Measurements from ENCODE around the gene TRAK1. TPM values are rescaled to one million over a fixed set of nuclear protein-coding genes. Genes with fewer than 3 reads are reported as not detected.
A peak's percentile ranks its signal among the peaks of the same experiment; 100 is the strongest.

TRAK1 gene
- total and polyA plus RNA-seq, 2 of the 4 experiments (the other 2 are of a cell fraction) = 25.6 to 28.1 TPM

DNA sequence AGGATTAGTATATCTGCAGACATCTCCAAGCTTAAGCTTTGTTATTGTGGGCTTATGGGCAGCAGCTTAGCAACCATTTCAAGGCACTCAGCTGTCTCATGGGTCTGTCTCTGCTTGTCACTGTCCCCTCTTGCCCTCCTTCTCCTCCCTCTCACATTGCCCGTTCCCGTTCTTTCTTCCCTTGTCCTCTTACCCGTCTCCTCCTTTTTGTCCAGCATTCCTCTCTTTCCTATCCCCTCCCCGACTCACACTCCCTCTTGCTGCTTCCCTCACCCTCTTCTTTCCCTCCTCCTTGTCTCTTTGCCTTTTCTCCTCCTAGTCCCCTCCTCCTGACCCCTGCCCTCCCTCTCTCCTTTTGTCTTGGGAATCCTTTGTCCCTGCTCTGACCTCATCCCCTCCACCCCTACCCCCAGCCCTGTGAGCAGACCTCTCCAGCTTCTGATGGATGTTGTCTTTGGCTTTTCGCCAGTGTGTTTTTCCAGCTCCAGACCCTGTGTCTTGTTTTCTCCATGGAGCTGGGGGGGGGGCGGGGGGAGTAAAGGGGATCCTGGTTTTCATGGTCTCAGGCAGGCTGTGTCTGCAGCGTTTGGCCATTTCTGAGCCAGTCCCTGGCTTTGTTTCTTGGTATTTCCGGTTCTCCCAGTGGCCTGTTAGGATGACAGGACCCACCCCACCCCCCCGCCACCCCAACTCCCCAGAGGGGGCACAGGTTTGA, 47.9 kb upstream of the TRAK1 start:
- dilution Hi-C loops (cut with HindIII; ENCODE audit: low sequenced_read_pairs, unreplicated experiment) (no loop called here), intact Hi-C loops (cut with micrococcal nuclease) (no loop called here), in situ Hi-C loops (cut with MboI; ENCODE audit: low sequenced_read_pairs) (no loop called here)
- Histone ChIP-seq H3K79me1 (ENCODE audit: low read depth in 1 of 2, low read length in 2 of 2) (peaks cover 20 to 63% of the 10 kb centered on the region in 2 experiments), H2BK5ac (ENCODE audit: low read depth, low read length, poor library complexity, severe bottlenecking) (peak overlapping the region; percentile 71), H3K9ac (ENCODE audit: low read depth, low read length) (peak overlapping the region; percentile 58), H3K14ac (replicated peaks; ENCODE audit: low read depth, low read length) (peak overlapping the region; percentile 88), H3K4me3 (ENCODE audit: insufficient read depth, low read depth, low read length) (no peak overlapping the region), H3K9me3 (ENCODE audit: control insufficient read depth, insufficient read depth, low read length) (no peaks in the 10 kb centered on the region), H3K36me3 (ENCODE audit: control insufficient read depth, insufficient read depth, low read length) (no peaks in the 10 kb centered on the region), H2AK5ac (ENCODE audit: low read depth, low read length) (peak overlapping the region; percentile 95), H2BK15ac (ENCODE audit: low read depth, low read length) (peak overlapping the region; percentile 18; the same call in 2 of the 3 replicates), H4K20me1 (ENCODE audit: insufficient read depth, low read length) (0 out of 2 replicates have a peak, but pooled peaks cover 5% of the 10 kb centered on the region), H3K4me2 (ENCODE audit: low read depth, low read length) (peak overlapping the region; percentile 74), H4K5ac (ENCODE audit: low read depth, low read length) (peak overlapping the region; percentile 98), H2AK9ac (replicated peaks; ENCODE audit: low read depth, low read length, poor library complexity) (peak overlapping the region; percentile 75), H2AFZ (replicated peaks; ENCODE audit: low read length, poor library complexity) (peak overlapping the region; percentile 73), H3K4ac (ENCODE audit: low read depth, low read length) (peak overlapping the region; percentile 86), H3K9me1 (ENCODE audit: insufficient read depth, low read length) (peaks cover 16% of the 10 kb centered on the region), H3K56ac (ENCODE audit: extremely low read depth, insufficient read depth, low read length) (0 out of 2 replicates have a peak overlapping the region, but pooled peaks have one; percentile 39), H3K23ac (ENCODE audit: low read depth, low read length) (peak overlapping the region; percentile 95), H2BK120ac (ENCODE audit: low read depth, low read length) (peak overlapping the region; percentile 87), H3K27ac (ENCODE audit: insufficient read depth, low read length) (peak overlapping the region; percentile 68; the same call in 1 of the 2 replicates), H4K91ac (ENCODE audit: insufficient read depth, low read depth, low read length) (peak overlapping the region; percentile 87), H4K8ac (ENCODE audit: low read depth in 2 of 2, low read length in 2 of 2) (peak overlapping the region; percentile 60 to 91), H2BK20ac (ENCODE audit: low read depth, low read length) (peak overlapping the region; percentile 86), H3K4me1 (ENCODE audit: control insufficient read depth, insufficient read depth, low read length) (peaks cover 15% of the 10 kb centered on the region), H3K27me3 (ENCODE audit: control insufficient read depth, insufficient read depth, low read length) (no peaks in the 10 kb centered on the region), H3K18ac (ENCODE audit: low read depth, low read length) (peak overlapping the region; percentile 98)
- no TSS peak for BruUV-seq (replicated peaks)
- CTCF ChIA-PET = no interaction called here
- DNase-seq = peak; percentile 49
- POLR2A ChIA-PET (ENCODE audit: unreplicated experiment) = no interaction called here
- 0% methylated on average over 1 of the region's 9 CpGs; no CpG with 5 or more reads in 1 of the 2 experiments for WGBS, 2 experiments (ENCODE audit: extremely low coverage in 2 of 2, insufficient read length in 1 of 2)
- ATAC-seq (ENCODE audit: low read depth) = peak; percentile 45
- TF ChIP-seq, protein P1, sequence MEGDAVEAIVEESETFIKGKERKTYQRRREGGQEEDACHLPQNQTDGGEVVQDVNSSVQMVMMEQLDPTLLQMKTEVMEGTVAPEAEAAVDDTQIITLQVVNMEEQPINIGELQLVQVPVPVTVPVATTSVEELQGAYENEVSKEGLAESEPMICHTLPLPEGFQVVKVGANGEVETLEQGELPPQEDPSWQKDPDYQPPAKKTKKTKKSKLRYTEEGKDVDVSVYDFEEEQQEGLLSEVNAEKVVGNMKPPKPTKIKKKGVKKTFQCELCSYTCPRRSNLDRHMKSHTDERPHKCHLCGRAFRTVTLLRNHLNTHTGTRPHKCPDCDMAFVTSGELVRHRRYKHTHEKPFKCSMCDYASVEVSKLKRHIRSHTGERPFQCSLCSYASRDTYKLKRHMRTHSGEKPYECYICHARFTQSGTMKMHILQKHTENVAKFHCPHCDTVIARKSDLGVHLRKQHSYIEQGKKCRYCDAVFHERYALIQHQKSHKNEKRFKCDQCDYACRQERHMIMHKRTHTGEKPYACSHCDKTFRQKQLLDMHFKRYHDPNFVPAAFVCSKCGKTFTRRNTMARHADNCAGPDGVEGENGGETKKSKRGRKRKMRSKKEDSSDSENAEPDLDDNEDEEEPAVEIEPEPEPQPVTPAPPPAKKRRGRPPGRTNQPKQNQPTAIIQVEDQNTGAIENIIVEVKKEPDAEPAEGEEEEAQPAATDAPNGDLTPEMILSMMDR (conservative IDR thresholded peaks at IDR 0.05; ENCODE audit: low read depth, low read length) = no peak
- no peak for TF ChIP-seq RFX5 (IDR thresholded peaks at IDR 0.05; ENCODE audit: low read depth, low read length)
- TF ChIP-seq MXI1 (IDR thresholded peaks at IDR 0.05; ENCODE audit: borderline replicate concordance, low read depth, low read length) = no peak
- TF ChIP-seq RAD21 (IDR thresholded peaks at IDR 0.05; ENCODE audit: low read length) = no peak
- no peak for TF ChIP-seq POLR2A (IDR thresholded peaks at IDR 0.05; ENCODE audit: low read depth, low read length)
- no peak for TF ChIP-seq NFE2L2 (IDR thresholded peaks at IDR 0.05; ENCODE audit: low read depth, low read length)
- TF ChIP-seq RCOR1 (IDR thresholded peaks at IDR 0.05; ENCODE audit: insufficient replicate concordance, low read length) = no peak
- no peak for TF ChIP-seq BHLHE40 (IDR thresholded peaks at IDR 0.05; ENCODE audit: low read depth, low read length)
- TF ChIP-seq MAFK (IDR thresholded peaks at IDR 0.05; ENCODE audit: low read depth, low read length) = no peak
- TF ChIP-seq, protein P2, sequence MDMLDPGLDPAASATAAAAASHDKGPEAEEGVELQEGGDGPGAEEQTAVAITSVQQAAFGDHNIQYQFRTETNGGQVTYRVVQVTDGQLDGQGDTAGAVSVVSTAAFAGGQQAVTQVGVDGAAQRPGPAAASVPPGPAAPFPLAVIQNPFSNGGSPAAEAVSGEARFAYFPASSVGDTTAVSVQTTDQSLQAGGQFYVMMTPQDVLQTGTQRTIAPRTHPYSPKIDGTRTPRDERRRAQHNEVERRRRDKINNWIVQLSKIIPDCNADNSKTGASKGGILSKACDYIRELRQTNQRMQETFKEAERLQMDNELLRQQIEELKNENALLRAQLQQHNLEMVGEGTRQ (IDR thresholded peaks at IDR 0.05; ENCODE audit: low read depth, low read length) = no peak
- no peak for TF ChIP-seq FOS (IDR thresholded peaks at IDR 0.05; ENCODE audit: low read depth, low read length)
- no peak for TF ChIP-seq MAZ (IDR thresholded peaks at IDR 0.05; ENCODE audit: borderline replicate concordance, low read depth, low read length)
- TF ChIP-seq CEBPB (IDR thresholded peaks at IDR 0.05; ENCODE audit: low read depth, low read length) = no peak
- no peak for TF ChIP-seq SMC3 (IDR thresholded peaks at IDR 0.05; ENCODE audit: low read depth, low read length)
- TF ChIP-seq, protein P3, sequence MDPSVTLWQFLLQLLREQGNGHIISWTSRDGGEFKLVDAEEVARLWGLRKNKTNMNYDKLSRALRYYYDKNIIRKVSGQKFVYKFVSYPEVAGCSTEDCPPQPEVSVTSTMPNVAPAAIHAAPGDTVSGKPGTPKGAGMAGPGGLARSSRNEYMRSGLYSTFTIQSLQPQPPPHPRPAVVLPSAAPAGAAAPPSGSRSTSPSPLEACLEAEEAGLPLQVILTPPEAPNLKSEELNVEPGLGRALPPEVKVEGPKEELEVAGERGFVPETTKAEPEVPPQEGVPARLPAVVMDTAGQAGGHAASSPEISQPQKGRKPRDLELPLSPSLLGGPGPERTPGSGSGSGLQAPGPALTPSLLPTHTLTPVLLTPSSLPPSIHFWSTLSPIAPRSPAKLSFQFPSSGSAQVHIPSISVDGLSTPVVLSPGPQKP (IDR thresholded peaks at IDR 0.05; ENCODE audit: borderline replicate concordance, low read depth, low read length) = no peak
